GM12873 (cell line): ENCODE results near the gene CCDC197.

Experiments used
- CTCF ChIP-seq: IDR thresholded peaks from 2 replicates; pipeline ENCODE4 v1.5.1; 2012; ENCODE audit warnings: low read depth, mild to moderate bottlenecking, moderate library complexity, low read length, control low read depth; ENCODE audit not compliant: insufficient read depth; ENCODE audit errors: missing control alignments

The CCDC197 gene

DNA sequence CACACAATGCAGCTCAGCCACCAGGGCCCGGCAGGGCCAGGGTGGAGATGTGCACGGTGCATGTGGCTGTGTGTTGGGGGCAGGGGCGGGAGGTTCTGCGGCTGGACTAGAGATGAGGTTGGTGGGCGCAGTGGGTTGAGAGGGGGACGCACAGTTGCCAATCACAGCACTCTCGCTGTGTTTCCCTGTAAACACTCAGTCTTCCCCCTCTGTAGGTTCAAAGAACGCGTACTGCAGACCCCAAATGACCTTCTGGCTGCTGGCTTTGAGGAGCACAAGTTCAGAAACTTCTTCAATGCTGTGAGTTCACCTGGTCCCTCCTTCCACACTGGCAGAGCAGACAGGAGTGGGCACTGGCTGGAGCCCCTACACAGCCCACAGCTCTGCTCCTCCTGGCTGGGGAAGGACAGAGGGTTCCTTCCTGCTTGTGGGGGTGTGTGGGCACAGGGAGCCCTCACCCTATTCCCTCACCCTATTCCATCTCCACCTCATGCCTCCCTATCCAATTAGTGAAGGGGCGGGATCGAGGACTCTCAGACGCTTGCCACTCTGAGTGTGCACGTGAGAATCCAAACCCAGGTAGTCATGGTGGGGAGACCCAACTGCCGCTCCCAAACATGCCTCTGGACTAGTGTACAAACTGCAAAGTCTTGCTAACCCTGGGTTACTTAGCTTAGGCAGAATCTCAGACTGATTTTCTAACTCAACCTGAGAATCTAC lies 46.8 kb downstream of the CCDC197 start:
- TF ChIP-seq CTCF: no peak

DNA sequence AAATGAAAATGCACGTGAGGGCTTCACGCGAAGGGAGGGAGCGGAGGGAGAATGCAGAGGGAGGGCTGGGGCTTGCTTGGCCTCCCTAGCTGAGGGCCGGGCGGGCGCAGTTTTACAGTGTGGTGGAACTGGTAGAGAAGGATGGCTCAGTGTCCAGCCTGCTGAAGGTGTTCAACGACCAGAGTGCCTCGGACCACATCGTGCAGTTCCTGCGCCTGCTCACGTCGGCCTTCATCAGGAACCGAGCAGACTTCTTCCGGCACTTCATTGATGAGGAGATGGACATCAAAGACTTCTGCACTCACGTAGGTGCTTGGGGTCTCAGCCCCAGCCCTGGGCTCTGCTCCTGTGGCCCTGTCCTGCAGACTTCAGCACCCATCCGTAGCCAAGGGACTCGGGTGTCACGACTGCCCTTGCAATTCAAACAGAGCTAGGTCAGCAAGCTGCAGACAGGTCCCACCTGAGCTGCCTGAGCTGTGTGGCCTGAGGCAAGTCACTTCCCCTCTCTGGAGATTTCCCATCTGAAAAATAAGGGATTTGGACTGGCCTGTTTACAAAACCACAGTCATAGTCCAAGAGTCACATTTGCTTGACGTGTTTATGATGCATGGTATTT lies 47.5 kb downstream of the CCDC197 start:
- no peak for TF ChIP-seq CTCF

GRCh38 chr14:94045101-94045500 lies 48.0 kb downstream of the CCDC197 start:
- TF ChIP-seq CTCF: no peak

DNA sequence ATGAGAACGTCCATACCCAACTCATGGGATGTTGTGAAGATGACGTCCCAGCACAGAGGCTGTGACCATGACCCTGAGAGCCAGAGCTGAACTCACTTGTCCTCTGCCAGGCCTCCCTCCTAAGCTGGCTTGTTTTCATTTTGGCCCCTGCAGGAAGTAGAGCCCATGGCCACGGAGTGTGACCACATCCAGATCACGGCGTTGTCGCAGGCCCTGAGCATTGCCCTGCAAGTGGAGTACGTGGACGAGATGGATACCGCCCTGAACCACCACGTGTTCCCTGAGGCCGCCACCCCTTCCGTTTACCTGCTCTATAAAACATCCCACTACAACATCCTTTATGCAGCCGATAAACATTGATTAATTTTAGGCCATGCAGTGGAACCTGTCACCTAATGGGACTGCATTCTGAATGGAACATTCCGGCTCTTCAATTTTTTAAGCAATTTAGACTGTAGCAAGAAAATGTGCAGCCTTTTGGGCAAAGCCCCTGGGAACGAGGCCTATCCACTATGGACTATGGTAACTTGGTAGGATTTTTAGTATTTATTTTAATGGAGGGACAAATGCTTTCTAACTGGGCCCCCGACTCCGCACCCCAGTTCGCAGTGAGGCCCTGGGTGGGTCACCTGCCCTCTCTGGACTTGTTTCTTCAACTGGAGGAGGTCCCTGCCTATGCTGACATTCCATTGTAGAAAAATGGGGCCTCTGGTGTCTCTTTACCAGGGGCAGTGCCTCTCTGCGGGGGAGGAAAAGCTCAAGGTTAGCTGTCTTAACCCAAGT lies 48.7 kb downstream of the CCDC197 start:
- no peak for TF ChIP-seq CTCF

GRCh38 chr14:94046696-94047250 lies 49.7 kb downstream of the CCDC197 start:
- no peak for TF ChIP-seq CTCF

GRCh38 chr14:94047581-94047980 lies 50.5 kb downstream of the CCDC197 start:
- no peak for TF ChIP-seq CTCF
